A549 (cell line): Measurements from ENCODE around the gene C11orf91. TPM values are rescaled to one million over a fixed set of nuclear protein-coding genes. Genes with fewer than 3 reads are reported as not detected.
A peak's percentile ranks its signal among the peaks of the same experiment; 100 is the strongest.

ENCODE experiments used
- ATAC-seq, 2 experiments: fragments of 200-7000 bp in 1 of 2; fragments of >200 bp in 1 of 2; cut with Nextera tagmentation in 1 of 2; cut with Tn5 transposase in 1 of 2; 3 replicates each; pipeline versions ENCODE4 v1.8.0 to v1.9.1; 2018 to 2020; ENCODE audit warnings: mild to moderate bottlenecking in 1 of 2, moderate library complexity in 1 of 2
- CTCF ChIA-PET: fragments of 300-600 bp; sonication (Branson Sonifier 250); formaldehyde crosslinking; extraction: SDS; loops from one replicate; lab custom pipeline; 2021; ENCODE audit warnings: antibody characterized with exemption, inconsistent platforms; lab: Yijun Ruan, JAX
- POLR2A ChIA-PET: fragments of 350-600 bp; formaldehyde crosslinking; extraction: SDS; loops from one replicate; lab custom pipeline; 2021; ENCODE audit warnings: antibody characterized with exemption, inconsistent platforms; lab: Yijun Ruan, JAX
- DNase-seq, 2 experiments: peaks; one replicate each; pipeline versions ENCODE4 v3.0.0 to v3.0.0-alpha.2; 2011 to 2016; ENCODE audit warnings: low read depth in 1 of 2, low spot score in 1 of 2
- FAIRE-seq: peaks from 2 replicates; lab custom pipeline; 2011; peaks lifted over from hg19 to GRCh38; lab: Jason Lieb, UNC
- H3K27ac ChIP-seq, 2 experiments: fragments of >200 bp; sonication (Bioruptor Twin); formaldehyde crosslinking; 3 replicates each; pipeline ENCODE4 v1.5.1; 2016 to 2017
- H3K4me1 ChIP-seq: fragments of >200 bp; sonication (Bioruptor Twin); formaldehyde crosslinking; 3 replicates; pipeline ENCODE4 v1.6.1; 2016
- H3K4me2 ChIP-seq: fragments of >200 bp; sonication (Bioruptor Twin); formaldehyde crosslinking; 3 replicates; pipeline ENCODE4 v1.6.1; 2016
- H3K4me3 ChIP-seq: fragments of >200 bp; sonication (Bioruptor Twin); formaldehyde crosslinking; 3 replicates; pipeline ENCODE4 v1.5.1; 2016
- H3K9me3 ChIP-seq: fragments of >200 bp; sonication (Bioruptor Twin); formaldehyde crosslinking; 3 replicates; pipeline ENCODE4 v1.6.1; 2016
- CEBPB ChIP-seq, 2 experiments: fragments of >200 bp in 1 of 2; sonication (Bioruptor Twin) in 1 of 2; formaldehyde crosslinking in 1 of 2; IDR thresholded peaks; 2 replicates each; pipeline ENCODE4 v1.6.1; 2012 to 2016
- CHD4 ChIP-seq: fragments of 200-600 bp; sonication (generic); IDR thresholded peaks from 2 replicates; pipeline ENCODE4 v1.6.1; 2016; ENCODE audit warnings: antibody characterized with exemption, mild to moderate bottlenecking, borderline replicate concordance
- ESRRA ChIP-seq: fragments of 150-350 bp; IDR thresholded peaks from 2 replicates; pipeline ENCODE4 v1.6.1; 2014; ENCODE audit warnings: mild to moderate bottlenecking, low read length, borderline replicate concordance
- FOSB ChIP-seq: fragments of 250-450 bp; sonication (Bioruptor Pico); IDR thresholded peaks from 2 replicates; pipeline ENCODE4 v1.5.0; 2020; ENCODE audit warnings: mild to moderate bottlenecking, moderate library complexity
- FOXS1 ChIP-seq: fragments of 250-450 bp; sonication (Bioruptor Pico); IDR thresholded peaks from 2 replicates; pipeline ENCODE4 v1.5.0; 2020; ENCODE audit warnings: mild to moderate bottlenecking, moderate library complexity
- GATA3 ChIP-seq: IDR thresholded peaks from 2 replicates; pipeline ENCODE4 v1.6.1; 2012; ENCODE audit warnings: borderline replicate concordance
- HEYL ChIP-seq: fragments of 250-450 bp; sonication (Bioruptor Pico); IDR thresholded peaks from 2 replicates; pipeline ENCODE4 v1.8.0; 2021; ENCODE audit warnings: mild to moderate bottlenecking, moderate library complexity
- HOXA7 ChIP-seq: fragments of 250-450 bp; sonication (Bioruptor Pico); IDR thresholded peaks from 2 replicates; pipeline ENCODE4 v1.5.0; 2020; ENCODE audit warnings: mild to moderate bottlenecking, moderate library complexity
- HOXB13 ChIP-seq: fragments of 250-450 bp; sonication (Bioruptor Pico); IDR thresholded peaks from 2 replicates; pipeline ENCODE4 v1.5.0; 2020; ENCODE audit warnings: low read depth, mild to moderate bottlenecking, moderate library complexity
- HOXB5 ChIP-seq: fragments of 250-450 bp; sonication (Bioruptor Pico); IDR thresholded peaks from 2 replicates; pipeline ENCODE4 v1.5.0; 2020; ENCODE audit warnings: mild to moderate bottlenecking, moderate library complexity
- JUN ChIP-seq, 2 experiments: fragments of >200 bp; sonication (Bioruptor Twin); formaldehyde crosslinking; IDR thresholded peaks; 2 replicates in 1 of 2; 3 replicates in 1 of 2; pipeline ENCODE4 v1.6.1; 2016 to 2017
- JUNB ChIP-seq: fragments of >200 bp; sonication (Bioruptor Twin); formaldehyde crosslinking; IDR thresholded peaks from 2 replicates; pipeline ENCODE4 v1.6.1; 2016
- KDM1A ChIP-seq: fragments of 200-600 bp; sonication (generic); IDR thresholded peaks from 2 replicates; pipeline ENCODE4 v1.6.1; 2016; ENCODE audit warnings: low read depth, mild to moderate bottlenecking
- MYC ChIP-seq: IDR thresholded peaks from 2 replicates; pipeline ENCODE4 v1.6.1; 2012; ENCODE audit warnings: mild to moderate bottlenecking, inconsistent platforms, low read length, improper control_type of control experiment, borderline replicate concordance
- NFE2L2 ChIP-seq: fragments of 150-350 bp; conservative IDR thresholded peaks from 2 replicates; pipeline ENCODE4 v1.6.1; 2014; ENCODE audit warnings: low read length
- NPAS2 ChIP-seq: fragments of 250-450 bp; sonication (Bioruptor Pico); IDR thresholded peaks from 2 replicates; pipeline ENCODE4 v1.8.0; 2022; ENCODE audit warnings: mild to moderate bottlenecking, moderate library complexity, borderline replicate concordance
- PHF8 ChIP-seq: fragments of 200-600 bp; sonication (generic); IDR thresholded peaks from 2 replicates; pipeline ENCODE4 v1.6.1; 2016; ENCODE audit warnings: low read depth, mild to moderate bottlenecking, antibody characterized with exemption, moderate library complexity, borderline replicate concordance
- POLR2A ChIP-seq: IDR thresholded peaks from 2 replicates; pipeline ENCODE4 v1.6.1; 2012; ENCODE audit warnings: mild to moderate bottlenecking, low read length
- RARB ChIP-seq: fragments of 250-450 bp; sonication (Bioruptor Pico); IDR thresholded peaks from 2 replicates; pipeline ENCODE4 v1.8.0; 2021; ENCODE audit warnings: mild to moderate bottlenecking, moderate library complexity
- SMC3 ChIP-seq: fragments of >200 bp; sonication (Bioruptor Twin); formaldehyde crosslinking; IDR thresholded peaks from 3 replicates; pipeline ENCODE4 v1.6.1; 2018; ENCODE audit warnings: inconsistent platforms
- SREBF2 ChIP-seq: fragments of 450-650 bp; IDR thresholded peaks from 2 replicates; pipeline ENCODE4 v1.6.1; 2014; ENCODE audit warnings: mild to moderate bottlenecking, moderate library complexity
- TFCP2L1 ChIP-seq: fragments of 250-450 bp; sonication (Bioruptor Pico); IDR thresholded peaks from 2 replicates; pipeline ENCODE4 v1.5.0; 2021; ENCODE audit warnings: mild to moderate bottlenecking
- TP53 ChIP-seq: fragments of 250-450 bp; sonication (Bioruptor Pico); IDR thresholded peaks from 2 replicates; pipeline ENCODE4 v1.5.0; 2021; ENCODE audit warnings: mild to moderate bottlenecking, moderate library complexity
- ZFP36 ChIP-seq: fragments of 450-650 bp; IDR thresholded peaks from 2 replicates; pipeline ENCODE4 v1.6.1; 2014; ENCODE audit warnings: borderline replicate concordance; ENCODE audit not compliant: partially characterized antibody
- ZSCAN20 ChIP-seq: fragments of 250-450 bp; sonication (Bioruptor Pico); IDR thresholded peaks from 2 replicates; pipeline ENCODE4 v1.8.0; 2022; ENCODE audit warnings: mild to moderate bottlenecking, moderate library complexity
- WGBS: methylation state at CpG from one replicate; pipeline ENCODE4 v1.1.6; 2017; ENCODE audit errors: missing lambda C conversion rate; 5-methylcytosine and 5-hydroxymethylcytosine counted together
- polyA plus RNA-seq, 4 experiments: library from polyadenylated mRNA; depleted of rRNA in 3 of 4; stranded (reverse); fragments of >200 nt; fragmentation: RNase III in 1 of 4; extraction: RNeasy Plus Mini Kit Qiagen cat#74134 plus additional on column Dnase treatment in 1 of 4; gene quantifications; 2 replicates in 3 of 4; 3 replicates in 1 of 4; pipeline ENCODE4 v1.2.3, GENCODE V29; 2011 to 2017
- TF ChIP-seq, protein P1 (sequence below): fragments of >200 bp; sonication (Bioruptor Twin); formaldehyde crosslinking; IDR thresholded peaks from 3 replicates; pipeline ENCODE4 v1.5.1; 2016
- TF ChIP-seq, protein P2 (sequence below): IDR thresholded peaks from 2 replicates; pipeline ENCODE4 v1.6.1; 2012
- TF ChIP-seq, protein P3 (sequence below): fragments of 250-450 bp; sonication (Bioruptor Pico); IDR thresholded peaks from 2 replicates; pipeline ENCODE4 v1.5.0; 2020; ENCODE audit warnings: low read depth, mild to moderate bottlenecking, moderate library complexity

Gene C11orf91
- polyA plus RNA-seq, 2 of the 4 experiments (the other 2 are of a cell fraction): 0.15 TPM; not detected in 1

DNA sequence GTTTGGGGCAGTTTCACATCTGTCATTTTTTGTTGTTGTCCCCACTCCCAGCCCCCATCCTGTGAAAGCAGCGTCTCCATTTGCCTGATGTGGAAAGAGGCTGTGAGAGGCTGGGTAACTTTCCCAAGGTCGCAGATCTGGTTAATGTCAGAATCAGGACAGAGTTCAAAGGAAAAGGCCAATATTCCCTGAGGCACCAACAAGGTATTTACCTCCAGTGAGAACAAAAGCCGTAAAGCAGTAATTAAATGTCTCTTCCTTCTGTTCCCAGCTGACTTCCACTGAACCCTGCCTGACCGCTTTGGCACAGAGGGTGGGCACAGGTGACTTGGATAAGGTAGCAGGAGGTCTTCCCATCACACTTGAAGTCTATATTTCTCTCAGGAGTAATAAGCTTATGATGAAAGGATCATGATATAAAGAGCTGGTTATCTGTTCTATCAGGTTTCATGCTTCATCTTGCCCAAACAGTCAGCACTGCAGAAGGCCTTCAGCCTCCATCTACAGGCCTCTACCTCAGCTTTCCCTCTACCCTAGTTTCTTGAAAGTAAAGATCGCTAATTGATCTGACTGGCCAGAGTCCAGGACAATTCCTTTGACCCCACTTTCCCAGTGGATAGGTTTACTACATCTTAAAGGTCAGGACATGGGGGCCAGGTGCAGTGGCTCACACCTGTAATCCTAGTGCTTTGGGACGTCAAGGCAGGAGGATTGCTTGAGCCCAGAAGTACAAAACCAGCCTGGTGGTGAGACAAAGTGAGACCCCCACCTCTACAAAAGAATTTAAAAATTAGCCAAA is 9.4 kb downstream of the C11orf91 start:
- WGBS: 20% methylated on average over 6 of the region's 6 CpGs
- Histone ChIP-seq H3K4me2 (peak overlapping the region; percentile 72), H3K4me3 (peak overlapping the region; percentile 6; the same call in 1 of the 3 replicates), H3K9me3 (peaks cover 5% of the 10 kb centered on the region; the same call in 1 of the 3 replicates), H3K4me1 (peaks cover 69% of the 10 kb centered on the region), H3K27ac (peak overlapping the region; percentile 94 to 96)
- ChIA-PET CTCF (interaction anchor here (0.8 to 12.6 kb wide), 11 partner anchors 9 to 526 kb away, joined by 3 to 216 read pairs (median 5); partner anchors contain the start of genes C11orf91 and CD59), POLR2A (interaction anchor here (0.5 to 4.6 kb wide), 8 partner anchors 11 to 662 kb away, joined by 3 to 74 read pairs (median 8); partner anchors contain the start of genes C11orf91, CD59 and CSTF3)
- FAIRE-seq (no peak), DNase-seq (peak; percentile 31 to 71), ATAC-seq (peak; percentile 1 to 16; a peak in 5 of 6 replicates)
- TF ChIP-seq ZSCAN20 (CRISPR knock-in tag) (0 out of 2 replicates have a peak, but pooled peaks have one; percentile 31), TFCP2L1 (no peak), CEBPB (IDR thresholded peaks at IDR 0.05) (peak in 1 of 2 experiments; percentile 54; a peak in 2 of 4 replicates), HEYL (peak; percentile 34; the same call in 1 of the 2 replicates), HOXB13 (CRISPR knock-in tag) (no peak; the same call in 1 of the 2 replicates), HOXB5 (CRISPR knock-in tag) (no peak), HOXA7 (no peak; the same call in 1 of the 2 replicates), SMC3 (no peak), NPAS2 (CRISPR knock-in tag) (no peak), GATA3 (no peak), NFE2L2 (no peak), POLR2A (no peak), MYC (no peak), FOSB (CRISPR knock-in tag) (0 out of 2 replicates have a peak, but pooled peaks have one; percentile 20), TP53 (CRISPR knock-in tag) (no peak), KDM1A (no peak), FOXS1 (0 out of 2 replicates have a peak, but pooled peaks have one; percentile 11), ESRRA (no peak), ZFP36 (no peak), JUN (IDR thresholded peaks at IDR 0.05) (no peak), CHD4 (no peak), JUNB (no peak), PHF8 (no peak), SREBF2 (no peak), RARB (CRISPR knock-in tag) (no peak)
- TF ChIP-seq, protein P1, sequence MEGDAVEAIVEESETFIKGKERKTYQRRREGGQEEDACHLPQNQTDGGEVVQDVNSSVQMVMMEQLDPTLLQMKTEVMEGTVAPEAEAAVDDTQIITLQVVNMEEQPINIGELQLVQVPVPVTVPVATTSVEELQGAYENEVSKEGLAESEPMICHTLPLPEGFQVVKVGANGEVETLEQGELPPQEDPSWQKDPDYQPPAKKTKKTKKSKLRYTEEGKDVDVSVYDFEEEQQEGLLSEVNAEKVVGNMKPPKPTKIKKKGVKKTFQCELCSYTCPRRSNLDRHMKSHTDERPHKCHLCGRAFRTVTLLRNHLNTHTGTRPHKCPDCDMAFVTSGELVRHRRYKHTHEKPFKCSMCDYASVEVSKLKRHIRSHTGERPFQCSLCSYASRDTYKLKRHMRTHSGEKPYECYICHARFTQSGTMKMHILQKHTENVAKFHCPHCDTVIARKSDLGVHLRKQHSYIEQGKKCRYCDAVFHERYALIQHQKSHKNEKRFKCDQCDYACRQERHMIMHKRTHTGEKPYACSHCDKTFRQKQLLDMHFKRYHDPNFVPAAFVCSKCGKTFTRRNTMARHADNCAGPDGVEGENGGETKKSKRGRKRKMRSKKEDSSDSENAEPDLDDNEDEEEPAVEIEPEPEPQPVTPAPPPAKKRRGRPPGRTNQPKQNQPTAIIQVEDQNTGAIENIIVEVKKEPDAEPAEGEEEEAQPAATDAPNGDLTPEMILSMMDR: no peak
- TF ChIP-seq, protein P2, sequence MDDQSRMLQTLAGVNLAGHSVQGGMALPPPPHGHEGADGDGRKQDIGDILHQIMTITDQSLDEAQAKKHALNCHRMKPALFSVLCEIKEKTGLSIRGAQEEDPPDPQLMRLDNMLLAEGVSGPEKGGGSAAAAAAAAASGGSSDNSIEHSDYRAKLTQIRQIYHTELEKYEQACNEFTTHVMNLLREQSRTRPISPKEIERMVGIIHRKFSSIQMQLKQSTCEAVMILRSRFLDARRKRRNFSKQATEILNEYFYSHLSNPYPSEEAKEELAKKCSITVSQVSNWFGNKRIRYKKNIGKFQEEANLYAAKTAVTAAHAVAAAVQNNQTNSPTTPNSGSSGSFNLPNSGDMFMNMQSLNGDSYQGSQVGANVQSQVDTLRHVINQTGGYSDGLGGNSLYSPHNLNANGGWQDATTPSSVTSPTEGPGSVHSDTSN: no peak
- TF ChIP-seq, protein P3, sequence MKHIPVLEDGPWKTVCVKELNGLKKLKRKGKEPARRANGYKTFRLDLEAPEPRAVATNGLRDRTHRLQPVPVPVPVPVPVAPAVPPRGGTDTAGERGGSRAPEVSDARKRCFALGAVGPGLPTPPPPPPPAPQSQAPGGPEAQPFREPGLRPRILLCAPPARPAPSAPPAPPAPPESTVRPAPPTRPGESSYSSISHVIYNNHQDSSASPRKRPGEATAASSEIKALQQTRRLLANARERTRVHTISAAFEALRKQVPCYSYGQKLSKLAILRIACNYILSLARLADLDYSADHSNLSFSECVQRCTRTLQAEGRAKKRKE (CRISPR knock-in tag): 0 out of 2 replicates have a peak, but pooled peaks have one; percentile 16
